PC-9 (cell line): ENCODE results near the gene CDX1. TPM values are rescaled to one million over a fixed set of nuclear protein-coding genes. Genes with fewer than 3 reads are reported as not detected.
A peak's percentile ranks its signal among the peaks of the same experiment; 100 is the strongest.

Experiments used
- BruUV-seq: library from RNA; stranded (reverse); fragments of 400-500 nt; replicated peaks from 2 replicates; lab custom pipeline; 2021; lab: Mats Ljungman, UMichigan
- CTCF ChIA-PET: fragments of 300-600 bp; sonication (Branson Sonifier 250); formaldehyde crosslinking; loops from one replicate; lab custom pipeline; 2022; ENCODE audit warnings: antibody characterized with exemption; lab: Charles Lee
- POLR2A ChIA-PET: fragments of 300-600 bp; sonication (Branson Sonifier 250); formaldehyde crosslinking; loops from one replicate; lab custom pipeline; 2022; ENCODE audit warnings: antibody characterized with exemption; ENCODE audit not compliant: unreplicated experiment; lab: Charles Lee
- DNase-seq, 2 experiments: peaks; one replicate each; pipeline versions ENCODE4 v3.0.0 to v3.0.0-alpha.2; 2015 to 2022; ENCODE audit warnings: mixed read lengths in 1 of 2
- H2AFZ ChIP-seq: fragments of 200-600 bp; sonication (generic); 2 replicates; pipeline ENCODE4 v1.8.1; 2017; ENCODE audit warnings: antibody characterized with exemption
- H3F3A ChIP-seq: fragments of 200-600 bp; sonication (generic); 2 replicates; pipeline ENCODE4 v1.8.1; 2017; ENCODE audit warnings: antibody characterized with exemption, mild to moderate bottlenecking, low read depth; ENCODE audit not compliant: insufficient read depth
- H3K27ac ChIP-seq: fragments of 200-600 bp; sonication (generic); 2 replicates; pipeline ENCODE4 v1.6.1; 2016; ENCODE audit warnings: mixed run types
- H3K27me3 ChIP-seq: fragments of 200-600 bp; sonication (generic); 2 replicates; pipeline ENCODE4 v1.6.1; 2016; ENCODE audit warnings: low read depth, mixed run types; ENCODE audit not compliant: insufficient read depth
- H3K36me3 ChIP-seq: fragments of 200-600 bp; sonication (generic); 2 replicates; pipeline ENCODE4 v1.6.1; 2016; ENCODE audit warnings: low read depth, mixed run types
- H3K4me1 ChIP-seq: fragments of 200-600 bp; sonication (generic); replicated peaks from 2 replicates; pipeline ENCODE4 v1.6.1; 2016; ENCODE audit warnings: mixed run types; ENCODE audit not compliant: insufficient read depth
- H3K4me2 ChIP-seq: fragments of 200-600 bp; sonication (generic); 2 replicates; pipeline ENCODE4 v1.6.1; 2017; ENCODE audit warnings: mixed run types
- H3K4me3 ChIP-seq: fragments of 200-600 bp; sonication (generic); 2 replicates; pipeline ENCODE4 v1.6.1; 2016; ENCODE audit warnings: mixed run types
- H3K79me2 ChIP-seq: fragments of 200-600 bp; sonication (generic); 2 replicates; pipeline ENCODE4 v1.6.1; 2017; ENCODE audit warnings: low read depth, mixed run types
- H3K9me2 ChIP-seq: fragments of 200-600 bp; sonication (generic); 2 replicates; pipeline ENCODE4 v1.8.1; 2017; ENCODE audit warnings: mild to moderate bottlenecking; ENCODE audit not compliant: insufficient read depth
- H3K9me3 ChIP-seq: fragments of 200-600 bp; sonication (generic); 2 replicates; pipeline ENCODE4 v1.8.1; 2016; ENCODE audit warnings: low read depth; ENCODE audit not compliant: insufficient read depth
- H4K20me1 ChIP-seq: fragments of 200-600 bp; sonication (generic); 2 replicates; pipeline ENCODE4 v1.8.1; 2017; ENCODE audit not compliant: insufficient read depth
- CTCF ChIP-seq: fragments of 200-600 bp; sonication (generic); conservative IDR thresholded peaks from 2 replicates; pipeline ENCODE4 v1.6.1; 2017; ENCODE audit warnings: mixed run types, antibody characterized with exemption, mild to moderate bottlenecking, moderate library complexity
- EZH2 ChIP-seq: fragments of 200-600 bp; sonication (generic); IDR thresholded peaks from 2 replicates; pipeline ENCODE4 v1.8.0; 2017; ENCODE audit warnings: antibody characterized with exemption, low read depth
- intact Hi-C: fragments of 100-400 bp; cut with micrococcal nuclease; formaldehyde crosslinking; loops from one replicate; pipeline ENCODE4 v1.10.0; 2022; ENCODE audit not compliant: unreplicated experiment
- total RNA-seq: library from RNA; stranded (reverse); gene quantifications from 2 replicates; pipeline ENCODE4 v1.2.3, GENCODE V29; 2021

Gene CDX1
- total RNA-seq, 1 experiment from 2014 or later = not detected

GRCh38 chr5:150141544-150142184 is 24.9 kb upstream of the CDX1 start:
- no TSS peak for BruUV-seq
- Histone ChIP-seq H3K79me2 (no peaks in the 10 kb centered on the region), H4K20me1 (no peaks in the 10 kb centered on the region), H3K27me3 (no peaks in the 10 kb centered on the region), H3K4me2 (no peak overlapping the region), H3K27ac (no peak overlapping the region), H3F3A (peaks cover 10% of the 10 kb centered on the region), H2AFZ (no peak overlapping the region), H3K4me3 (no peak overlapping the region), H3K9me3 (no peaks in the 10 kb centered on the region), H3K4me1 (peaks cover 17% of the 10 kb centered on the region), H3K9me2 (no peaks in the 10 kb centered on the region), H3K36me3 (no peaks in the 10 kb centered on the region)
- ChIA-PET CTCF (interaction anchor here (0.5 kb wide), 1 partner anchor 269 kb away, joined by 4 read pairs; no protein-coding TSS in a partner anchor), POLR2A (interaction anchor here (0.7 kb wide), 1 partner anchor 64 kb away, joined by 5 read pairs; no protein-coding TSS in a partner anchor)
- intact Hi-C loops = no loop called here
- peak in 1 of 2 experiments; percentile 34 for DNase-seq
- TF ChIP-seq CTCF (no peak), EZH2 (no peak)

- CTCF ChIA-PET = interaction anchor here (0.5 kb wide), 1 partner anchor 268 kb away, joined by 4 read pairs; no protein-coding TSS in a partner anchor
- no peak overlapping the region for H3K4me3 ChIP-seq
- H2AFZ ChIP-seq = no peak overlapping the region
- H3K36me3 ChIP-seq = no peaks in the 10 kb centered on the region
- H4K20me1 ChIP-seq = no peaks in the 10 kb centered on the region
- peaks cover 10% of the 10 kb centered on the region for H3F3A ChIP-seq
- TF ChIP-seq CTCF = no peak
- TF ChIP-seq EZH2 = no peak
- POLR2A ChIA-PET = interaction anchor here (0.6 kb wide), 1 partner anchor 822 kb away, joined by 3 read pairs; no protein-coding TSS in a partner anchor
- peak overlapping the region; percentile 62 for H3K4me2 ChIP-seq
- no TSS peak for BruUV-seq
- H3K27me3 ChIP-seq = no peaks in the 10 kb centered on the region
- peak overlapping the region; percentile 85; the same call in 1 of the 2 replicates for H3K27ac ChIP-seq
- intact Hi-C loops = no loop called here
- DNase-seq = no peak
- no peaks in the 10 kb centered on the region for H3K9me3 ChIP-seq
- H3K9me2 ChIP-seq = no peaks in the 10 kb centered on the region
- no peaks in the 10 kb centered on the region for H3K79me2 ChIP-seq
- H3K4me1 ChIP-seq = peaks cover 17% of the 10 kb centered on the region
Observed at GRCh38 chr5:150142185-150142958, 24.2 kb upstream of the CDX1 start.

GRCh38 chr5:150142959-150143349 is 23.6 kb upstream of the CDX1 start:
- intact Hi-C loops = no loop called here
- Histone ChIP-seq H3F3A (peaks cover 10% of the 10 kb centered on the region), H4K20me1 (no peaks in the 10 kb centered on the region), H3K4me2 (peak overlapping the region; percentile 62), H3K27me3 (no peaks in the 10 kb centered on the region), H3K36me3 (no peaks in the 10 kb centered on the region), H3K4me1 (peaks cover 17% of the 10 kb centered on the region), H3K9me2 (no peaks in the 10 kb centered on the region), H3K27ac (peak overlapping the region; percentile 85), H2AFZ (no peak overlapping the region), H3K9me3 (no peaks in the 10 kb centered on the region), H3K79me2 (no peaks in the 10 kb centered on the region), H3K4me3 (no peak overlapping the region)
- BruUV-seq = no TSS peak
- TF ChIP-seq EZH2 (no peak), CTCF (no peak)
- CTCF ChIA-PET = no interaction called here
- POLR2A ChIA-PET = interaction anchor here (0.6 kb wide), 2 partner anchors 736 to 823 kb away, joined by 3 read pairs; no protein-coding TSS in a partner anchor
- DNase-seq = peak; percentile 42 to 65
